Smooth muscle cell of the brain vasculature (primary cell): ENCODE data around the gene ERC2.

Experiments
- DNase-seq: peaks from one replicate; pipeline ENCODE4 v3.0.0-alpha.2; 2012; ENCODE audit warnings: low read depth, low spot score

Gene ERC2

GRCh38 chr3:55682461-55682860, 785.8 kb downstream of the ERC2 start:
- no peak for DNase-seq

- no peak for DNase-seq
Observed at GRCh38 chr3:55678546-55679216, 789.6 kb downstream of the ERC2 start.

DNA sequence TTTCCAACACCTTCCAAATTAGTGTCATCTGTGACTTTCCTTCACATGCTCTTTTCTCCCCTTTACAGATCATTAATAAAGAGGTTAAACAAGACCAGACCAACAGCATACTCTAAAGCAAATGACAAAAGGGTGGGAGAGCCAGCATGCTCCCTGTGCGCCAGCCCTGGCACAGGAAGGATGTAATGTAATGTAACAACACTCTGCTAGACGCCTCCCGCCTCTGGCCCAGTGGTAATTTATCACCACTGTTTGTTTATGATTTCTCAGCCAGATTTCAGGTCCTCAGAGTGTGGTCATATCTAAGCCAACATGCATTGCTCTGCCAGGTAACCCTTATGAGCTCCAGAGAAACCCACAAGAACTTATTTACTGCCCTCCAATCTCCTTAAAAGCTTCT, 791.6 kb downstream of the ERC2 start:
- DNase-seq: no peak

DNA sequence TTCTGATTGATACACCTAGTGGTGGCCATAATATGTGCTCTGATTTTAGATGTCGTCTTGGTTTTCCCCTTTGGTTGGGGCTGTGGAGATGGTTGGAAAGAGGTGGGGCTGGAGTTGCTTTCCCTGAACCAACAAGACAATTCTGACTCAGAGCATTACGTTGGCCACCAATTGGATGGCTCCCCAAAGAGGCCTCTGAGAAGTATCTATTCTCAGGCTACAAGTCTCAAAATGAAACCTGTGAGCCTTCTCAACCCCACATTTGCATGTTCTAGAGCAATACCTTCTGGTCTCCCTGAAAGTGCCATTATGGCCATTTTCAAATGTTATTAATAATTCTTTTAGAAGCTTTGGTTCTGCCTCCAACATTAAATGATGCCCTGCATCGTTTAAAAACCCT, 792.8 kb downstream of the ERC2 start:
- DNase-seq: no peak

- DNase-seq: no peak
Observed at GRCh38 chr3:55673764-55674163, 794.5 kb downstream of the ERC2 start.

DNA sequence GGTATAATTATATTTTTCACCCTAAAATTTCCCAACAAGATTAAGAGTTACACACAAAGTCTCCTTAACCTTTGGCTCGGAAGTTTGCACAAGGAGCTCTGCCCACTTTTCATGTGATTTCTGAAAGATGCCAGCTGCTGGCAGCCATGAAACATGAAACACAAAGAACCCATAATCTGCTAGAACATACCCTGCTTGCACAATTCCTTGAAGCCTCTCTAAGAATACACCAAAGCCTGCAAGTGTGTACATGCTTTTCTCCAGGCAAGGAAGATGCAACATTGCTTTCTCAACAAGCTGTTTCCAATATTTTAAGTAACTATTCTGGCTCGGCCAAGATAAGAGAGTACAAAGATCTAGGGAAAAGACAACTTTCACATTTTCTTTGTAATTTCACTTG, 799.1 kb downstream of the ERC2 start:
- no peak for DNase-seq

GRCh38 chr3:55668359-55668758, 799.9 kb downstream of the ERC2 start:
- DNase-seq: no peak

- no peak for DNase-seq
Observed at GRCh38 chr3:55664387-55664786, 803.9 kb downstream of the ERC2 start.

DNA sequence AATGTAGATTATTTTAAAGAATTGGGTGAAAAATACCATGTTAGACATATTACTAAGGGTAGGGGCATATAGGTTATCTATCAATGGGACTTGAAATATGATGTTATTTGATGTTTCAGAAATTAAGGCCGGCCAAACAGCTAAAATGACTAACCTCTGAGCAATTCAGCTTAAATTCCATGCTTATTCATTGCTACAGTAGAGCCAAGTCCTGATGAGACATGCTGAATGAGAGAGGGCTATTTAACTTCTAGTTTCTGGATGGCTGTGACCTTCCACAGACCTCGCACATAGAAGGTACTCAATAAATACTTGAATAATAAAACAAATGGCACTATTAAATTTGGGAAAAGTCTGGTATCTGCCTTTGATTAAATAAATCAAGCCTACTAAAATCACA, 805.6 kb downstream of the ERC2 start:
- DNase-seq: no peak

DNA sequence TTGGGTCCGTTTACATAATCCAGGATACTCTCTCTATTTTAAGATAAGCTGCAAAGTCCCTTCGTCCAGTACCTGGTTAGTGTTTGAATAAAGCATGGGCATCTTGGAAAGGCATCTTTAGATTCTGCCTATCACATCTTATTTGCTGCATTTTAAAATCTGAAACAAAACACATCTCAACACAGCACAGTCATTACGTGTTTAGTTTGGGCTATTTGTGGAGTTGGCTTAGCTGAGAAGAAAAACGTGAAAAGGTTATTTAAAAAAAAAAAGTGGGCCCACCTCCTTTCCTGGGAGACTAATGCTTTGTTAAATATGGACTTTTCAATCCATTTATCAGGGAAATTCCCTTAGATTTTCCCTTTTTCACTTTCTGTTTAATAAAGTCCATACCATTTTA, 806.7 kb downstream of the ERC2 start:
- no peak for DNase-seq

GRCh38 chr3:55661141-55661540, 807.1 kb downstream of the ERC2 start:
- no peak for DNase-seq

DNA sequence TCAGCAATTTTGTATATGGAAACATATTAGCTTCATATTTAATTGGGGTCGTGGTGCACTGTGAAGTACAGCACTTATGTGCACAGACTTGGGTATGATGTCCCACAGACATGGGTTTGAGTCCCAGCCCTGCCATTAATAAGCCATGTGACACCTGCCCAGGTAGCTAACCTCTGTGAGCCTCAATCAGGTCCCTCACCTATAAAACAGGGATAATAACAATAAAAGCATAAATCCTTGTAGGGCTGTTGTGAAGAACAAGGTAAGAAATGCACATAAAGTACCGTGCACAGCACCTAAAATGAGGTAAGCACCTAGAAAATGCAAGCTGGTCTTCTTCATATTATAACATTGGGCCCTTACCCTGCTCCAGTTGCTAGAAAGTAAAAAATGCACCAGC, 807.6 kb downstream of the ERC2 start:
- no peak for DNase-seq

GRCh38 chr3:55659701-55660100, 808.6 kb downstream of the ERC2 start:
- DNase-seq: no peak

DNA sequence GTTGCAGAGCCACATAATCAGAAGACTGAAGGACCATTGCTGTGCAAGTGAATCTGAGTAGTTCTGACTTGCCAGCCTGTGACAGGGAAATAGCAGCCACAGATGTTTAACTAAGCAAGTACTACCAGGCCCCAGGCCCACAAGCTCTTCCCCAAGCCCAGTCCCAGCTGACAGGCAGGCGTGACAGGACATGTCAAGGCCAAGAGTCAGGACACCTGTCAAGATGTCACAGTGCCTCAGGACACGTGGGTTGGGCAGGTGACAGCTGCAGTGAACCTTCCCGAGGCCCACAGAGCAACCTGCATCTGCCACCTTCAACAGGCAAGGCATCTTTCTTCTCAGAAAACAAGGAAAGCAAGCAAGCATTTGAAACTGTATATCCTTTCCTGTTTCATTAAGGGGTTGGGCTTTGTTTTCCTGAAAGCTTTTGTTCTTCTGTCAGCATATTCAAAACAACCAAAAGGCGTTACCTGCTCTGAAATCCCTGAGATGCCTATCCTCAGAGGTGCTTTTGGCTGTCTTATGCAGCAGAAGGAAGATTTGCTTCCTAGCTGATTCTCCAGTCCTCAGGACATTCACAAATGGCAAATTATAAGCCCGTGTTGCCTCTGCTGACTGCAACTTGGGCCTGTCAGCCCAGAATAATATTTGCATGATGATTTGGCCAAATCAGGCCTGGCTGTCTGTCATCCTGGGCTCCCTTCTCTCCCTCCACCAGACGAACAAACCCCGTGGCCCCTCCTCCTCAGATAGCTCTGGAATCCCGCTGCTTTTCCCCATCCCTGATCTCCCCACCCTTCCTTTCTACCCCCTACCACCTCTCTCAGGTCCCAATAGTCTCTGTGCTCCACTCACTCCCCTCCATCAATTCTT, 809.3 kb downstream of the ERC2 start:
- DNase-seq: no peak

DNA sequence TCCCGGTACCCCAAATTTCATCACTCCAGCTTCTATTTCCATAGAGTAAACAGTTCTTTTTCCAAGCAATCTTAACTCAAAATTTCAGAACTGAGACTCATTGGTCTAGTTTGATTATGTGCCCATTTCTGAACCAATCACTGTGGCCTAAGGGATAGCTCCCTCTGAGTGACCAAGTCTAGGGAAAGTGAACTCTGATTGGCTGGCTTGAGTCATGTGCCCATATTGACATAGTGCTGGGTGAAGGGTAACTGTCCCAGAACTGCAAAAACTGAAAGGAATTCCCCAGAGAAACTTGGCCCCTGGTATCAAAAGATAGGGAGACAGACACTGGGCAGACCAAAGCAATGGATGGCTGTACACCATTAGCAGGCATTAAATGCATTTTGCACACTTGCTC, 810.0 kb downstream of the ERC2 start:
- DNase-seq: no peak

- DNase-seq: no peak
Observed at GRCh38 chr3:55655544-55655943, 812.7 kb downstream of the ERC2 start.

DNA sequence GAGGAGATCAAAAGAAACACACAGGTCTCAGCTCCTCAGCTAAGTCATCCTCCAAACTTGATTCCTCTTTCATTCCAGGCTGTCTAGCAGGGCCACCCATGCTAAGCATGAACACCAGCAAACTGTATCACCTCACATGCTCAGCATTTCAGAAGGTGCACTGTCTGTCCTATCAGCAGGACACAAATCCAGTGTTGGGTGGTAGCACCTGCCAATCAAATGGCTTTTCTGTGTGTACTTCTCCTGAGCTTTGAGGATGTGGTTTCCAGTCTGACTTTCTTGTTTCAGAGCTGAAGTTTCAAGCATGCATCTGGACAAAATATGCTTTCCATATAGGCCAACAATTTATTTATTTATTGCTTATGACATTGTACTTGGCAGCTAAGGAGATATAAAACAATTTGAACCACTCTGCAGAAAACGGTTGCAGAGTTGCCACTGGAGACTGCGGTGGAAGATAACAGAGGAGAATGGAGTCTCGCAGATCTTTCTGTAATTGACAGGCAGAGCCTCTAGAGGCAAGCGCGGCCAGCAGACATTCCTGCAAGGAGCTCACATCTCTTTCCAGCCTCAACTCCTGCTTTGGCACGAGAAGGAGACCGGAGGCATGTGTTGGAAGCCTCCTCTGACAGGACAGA, 814.0 kb downstream of the ERC2 start:
- DNase-seq: no peak

GRCh38 chr3:55651011-55651410, 817.3 kb downstream of the ERC2 start:
- DNase-seq: no peak

DNA sequence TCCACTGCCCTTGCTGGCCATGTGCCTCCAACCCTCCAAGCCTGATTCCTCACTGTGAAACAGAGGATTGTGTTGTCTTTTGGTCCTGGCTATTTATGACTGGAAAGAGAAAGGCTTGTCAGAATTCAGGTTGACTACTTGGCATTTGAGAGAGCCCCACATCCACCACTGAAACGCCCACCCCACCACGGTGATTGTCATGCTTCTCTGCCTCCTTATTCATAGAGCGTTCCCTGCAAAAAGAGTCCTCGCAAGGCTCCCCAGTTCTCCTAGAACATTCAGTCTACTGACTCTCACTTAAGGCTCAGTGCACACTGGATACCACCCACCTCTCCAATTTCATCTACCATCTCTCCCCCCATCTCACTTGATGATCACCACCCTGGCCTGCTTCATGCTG, 818.3 kb downstream of the ERC2 start:
- no peak for DNase-seq

- DNase-seq: no peak
Observed at GRCh38 chr3:55649554-55649953, 818.7 kb downstream of the ERC2 start.

DNA sequence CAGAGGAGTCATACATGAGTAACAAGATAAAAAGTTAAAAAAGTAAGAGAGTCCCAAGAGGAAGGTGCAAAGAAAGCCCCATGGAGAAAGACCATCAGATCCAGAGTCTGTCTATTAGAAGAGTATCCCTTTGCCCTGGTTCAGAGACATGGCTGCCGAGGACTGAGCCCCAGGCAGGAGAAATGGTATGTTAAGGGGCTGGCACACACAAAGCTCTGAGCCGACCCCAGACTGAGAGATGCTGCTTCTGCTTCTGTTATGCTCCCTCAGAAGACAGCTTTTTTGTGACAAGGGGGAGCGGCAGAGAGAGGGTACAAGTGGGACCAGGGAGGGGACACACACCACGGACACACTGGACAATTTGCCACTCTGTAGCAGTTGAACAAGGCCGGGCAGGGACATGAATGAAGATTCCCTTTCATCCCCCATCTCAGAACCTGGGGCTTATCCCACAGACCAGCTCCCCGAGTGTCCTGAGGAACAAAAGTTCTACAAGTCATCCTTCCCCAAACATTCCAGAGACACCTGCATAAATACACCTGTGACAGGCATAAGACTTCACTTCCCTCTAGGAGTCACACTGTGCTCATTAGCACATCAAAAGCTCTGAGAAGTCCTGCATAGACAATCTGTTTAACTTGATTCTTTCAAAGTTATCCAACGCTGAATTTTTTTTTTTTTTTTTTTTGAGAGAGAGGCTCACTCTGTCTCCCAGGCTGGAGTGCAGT, 819.5 kb downstream of the ERC2 start:
- DNase-seq: no peak

DNA sequence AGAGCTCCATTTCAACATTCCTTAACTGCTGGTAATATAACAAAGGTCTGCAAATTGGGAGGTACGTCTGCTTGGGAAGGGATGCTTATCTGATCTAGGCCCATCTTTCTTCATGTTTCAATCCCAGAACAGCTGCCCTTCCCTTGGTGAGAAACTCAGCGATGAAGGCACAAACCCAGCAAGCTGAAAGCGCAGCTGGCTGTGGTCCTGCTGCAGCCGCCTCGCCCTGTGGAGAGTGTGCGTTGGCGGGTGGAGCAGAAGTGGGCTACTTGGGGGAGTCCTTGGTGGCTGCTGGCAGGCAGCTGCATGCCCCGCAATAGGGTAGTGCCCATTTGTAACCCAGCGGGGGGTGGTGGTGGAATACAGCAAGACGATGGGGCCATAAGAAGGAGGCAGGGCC, 820.6 kb downstream of the ERC2 start:
- no peak for DNase-seq
